Tibial nerve (tissue), 4 donors: Measurements from ENCODE around the gene RPS19BP1. TPM values are rescaled to one million over a fixed set of nuclear protein-coding genes. Genes with fewer than 3 reads are reported as not detected.
A peak's percentile ranks its signal among the peaks of the same experiment; 100 is the strongest.

Experiments used
- DNase-seq, 2 donors: peaks; one replicate each; pipeline ENCODE4 v3.0.0-alpha.2; 2019; ENCODE audit warnings: low spot score in 2 of 2
- H3K27ac ChIP-seq, 4 donors: fragments of 200-600 bp; sonication (generic) in 3 of 4; one replicate each; pipeline ENCODE4 v1.5.1; 2017 to 2019; ENCODE audit warnings: mild to moderate bottlenecking in 1 of 4
- H3K27me3 ChIP-seq, 2 donors: fragments of 200-600 bp; sonication (generic) in 1 of 2; one replicate each; pipeline versions ENCODE4 v1.5.1 to v1.6.0; 2017 to 2019
- H3K36me3 ChIP-seq, 3 donors: fragments of 200-600 bp; sonication (generic); one replicate each; pipeline ENCODE4 v1.5.1; 2018 to 2019
- H3K4me1 ChIP-seq, 4 donors: fragments of 200-600 bp; sonication (generic) in 3 of 4; one replicate each; pipeline ENCODE4 v1.5.1; 2017 to 2019
- H3K4me3 ChIP-seq, 4 donors: fragments of 200-600 bp; sonication (generic) in 3 of 4; one replicate each; pipeline ENCODE4 v1.5.1; 2017 to 2019; ENCODE audit warnings: mild to moderate bottlenecking in 1 of 4, moderate library complexity in 1 of 4
- H3K9me3 ChIP-seq, 4 donors: fragments of 200-600 bp; sonication (generic) in 3 of 4; one replicate each; pipeline ENCODE4 v1.5.1; 2017 to 2019
- CTCF ChIP-seq, 5 experiments: fragments of 200-600 bp in 3 of 5; fragments of 450-650 bp in 2 of 5; sonication (generic) in 3 of 5; IDR thresholded peaks; one replicate each; pipeline ENCODE4 v1.5.1; 2016 to 2019; ENCODE audit warnings: antibody characterized with exemption in 5 of 5, mild to moderate bottlenecking in 3 of 5, moderate library complexity in 2 of 5
- EP300 ChIP-seq, 2 donors: sonication (generic); formaldehyde crosslinking; IDR thresholded peaks; one replicate each; pipeline ENCODE4 v1.6.1; 2017; ENCODE audit warnings: antibody characterized with exemption in 2 of 2, mild to moderate bottlenecking in 1 of 2
- POLR2A ChIP-seq, 2 donors: fragments of 450-650 bp; IDR thresholded peaks; one replicate each; pipeline ENCODE4 v1.6.1; 2017; ENCODE audit warnings: antibody characterized with exemption in 2 of 2, mild to moderate bottlenecking in 2 of 2, moderate library complexity in 2 of 2
- WGBS, 2 donors: methylation state at CpG; one replicate each; pipeline ENCODE4 v1.1.5; 2018; 5-methylcytosine and 5-hydroxymethylcytosine counted together
- total RNA-seq, 4 donors: library from RNA; depleted of rRNA; stranded (reverse); fragments of >200 nt; gene quantifications; one replicate each; pipeline ENCODE4 v1.1.0, GENCODE V29; 2016

Gene RPS19BP1
- total RNA-seq, 4 donors from 2014 or later = 178 to 206 (median 197) TPM

- Histone ChIP-seq H3K27me3 (no peaks in the 10 kb centered on the region), H3K4me1 (peaks cover 0 to 83% (median 52%) of the 10 kb centered on the region in 4 donors), H3K27ac (peak overlapping the region in 1 of 4 donors; percentile 96), H3K9me3 (no peaks in the 10 kb centered on the region), H3K36me3 (peaks cover 0 to 20% (median 0%) of the 10 kb centered on the region in 3 donors), H3K4me3 (no peak overlapping the region)
- no peak for DNase-seq
- 41 to 43% methylated on average over 9 of the region's 9 CpGs for WGBS, 2 donors
- no peak for TF ChIP-seq CTCF (IDR thresholded peaks at IDR 0.05)
- TF ChIP-seq POLR2A (IDR thresholded peaks at IDR 0.05) = no peak
- TF ChIP-seq EP300 (IDR thresholded peaks at IDR 0.05) = no peak
These were observed 1.7 kb downstream of the RPS19BP1 start for GRCh38 chr22:39530692-39531331.

- WGBS, 2 donors = 52 to 56% methylated on average over 6 of the region's 6 CpGs
- Histone ChIP-seq H3K4me1 (peaks cover 0 to 89% (median 55%) of the 10 kb centered on the region in 4 donors), H3K9me3 (no peaks in the 10 kb centered on the region), H3K4me3 (no peak overlapping the region), H3K27ac (peak overlapping the region in 2 of 4 donors; percentile 61 to 69), H3K36me3 (peaks cover 0 to 27% (median 0%) of the 10 kb centered on the region in 3 donors), H3K27me3 (no peaks in the 10 kb centered on the region)
- DNase-seq = no peak
- TF ChIP-seq POLR2A (IDR thresholded peaks at IDR 0.05) (no peak), CTCF (IDR thresholded peaks at IDR 0.05) (no peak), EP300 (IDR thresholded peaks at IDR 0.05) (no peak)
These were observed 2.4 kb downstream of the RPS19BP1 start for GRCh38 chr22:39530116-39530515.

GRCh38 chr22:39529487-39529851 is 3.1 kb downstream of the RPS19BP1 start:
- peaks cover 0 to 89% (median 58%) of the 10 kb centered on the region in 4 donors for H3K4me1 ChIP-seq
- peaks cover 0 to 34% (median 0%) of the 10 kb centered on the region in 3 donors for H3K36me3 ChIP-seq
- TF ChIP-seq POLR2A (IDR thresholded peaks at IDR 0.05) (no peak), CTCF (IDR thresholded peaks at IDR 0.05) (peak in 2 of 5 experiments; percentile 8 to 18), EP300 (IDR thresholded peaks at IDR 0.05) (no peak)
- H3K9me3 ChIP-seq = no peaks in the 10 kb centered on the region
- no peaks in the 10 kb centered on the region for H3K27me3 ChIP-seq
- no peak for DNase-seq
- H3K4me3 ChIP-seq = peak overlapping the region in 1 of 4 donors; percentile 1
- WGBS, 2 donors = 47 to 51% methylated on average over 8 to 17 of the region's 17 CpGs
- H3K27ac ChIP-seq = peak overlapping the region in 3 of 4 donors; percentile 61 to 80 (median 69)

- WGBS, 2 donors = 21 to 27% methylated on average over 27 to 32 of the region's 32 CpGs
- peaks cover 0 to 89% (median 63%) of the 10 kb centered on the region in 4 donors for H3K4me1 ChIP-seq
- DNase-seq = peak; percentile 83 to 84
- no peaks in the 10 kb centered on the region for H3K9me3 ChIP-seq
- peak overlapping the region in 3 of 4 donors; percentile 61 to 80 (median 69) for H3K27ac ChIP-seq
- TF ChIP-seq EP300 (IDR thresholded peaks at IDR 0.05) (peak; percentile 52 to 79), CTCF (IDR thresholded peaks at IDR 0.05) (peak; percentile 94 to 99 (median 97)), POLR2A (IDR thresholded peaks at IDR 0.05) (peak in 1 of 2 donors; percentile 88)
- H3K4me3 ChIP-seq = peak overlapping the region in 3 of 4 donors; percentile 1 to 19 (median 17)
- no peaks in the 10 kb centered on the region for H3K27me3 ChIP-seq
- H3K36me3 ChIP-seq = peaks cover 0 to 40% (median 0%) of the 10 kb centered on the region in 3 donors
These were observed 3.7 kb downstream of the RPS19BP1 start for GRCh38 chr22:39528681-39529486.
